Spleen (tissue), 7 donors: Measurements from ENCODE around the gene SCUBE1.

ENCODE experiments used
- CTCF ChIP-seq, 11 experiments: fragments of 200-600 bp in 7 of 11; fragments of 450-650 bp in 4 of 11; sonication (generic) in 4 of 11; IDR thresholded peaks in 8 of 11; conservative IDR thresholded peaks in 3 of 11; 1 replicate in 7 of 11; 2 replicates in 4 of 11; pipeline versions ENCODE4 v1.4.0 to v1.8.0; 2016 to 2021; ENCODE audit warnings: antibody characterized with exemption in 11 of 11, inconsistent platforms in 4 of 11, mild to moderate bottlenecking in 1 of 11
- POLR2A ChIP-seq, 3 donors: fragments of 450-650 bp; IDR thresholded peaks; one replicate each; pipeline ENCODE4 v1.5.1; 2017; ENCODE audit warnings: antibody characterized with exemption in 3 of 3, mild to moderate bottlenecking in 1 of 3
- POLR2AphosphoS5 ChIP-seq, 3 donors: sonication (generic); formaldehyde crosslinking; IDR thresholded peaks; one replicate each; pipeline ENCODE4 v1.5.1; 2017; ENCODE audit warnings: antibody characterized with exemption in 3 of 3
- donor health status: DM: no; HTN: no; CAD: no; lungs with moderate emphysema.
- donor health status: DM: no; HTN: no; CAD: no.
- donor health status: DM: no; HTN: no; CAD: no.

GRCh38 chr22:43182726-43183125, 160.4 kb downstream of the SCUBE1 start:
- TF ChIP-seq CTCF (IDR thresholded peaks at IDR 0.05 in 8 of 11, conservative IDR thresholded peaks at IDR 0.05 in 3 of 11) (no peak), POLR2AphosphoS5 (IDR thresholded peaks at IDR 0.05) (no peak), POLR2A (IDR thresholded peaks at IDR 0.05) (no peak)
